ENCODE measurements around the gene TCIRG1.

Gene TCIRG1

GRCh38 chr11:68022531-68022930, 16.3 kb upstream of the TCIRG1 start:
- Mint-ChIP-seq H3K9me3 (peaks cover 0 to 12% of the 10 kb centered on the region in 2 donors), H3K27ac (no peak overlapping the region), H3K4me1 (peaks cover 13% of the 10 kb centered on the region), H3K4me3 (no peak overlapping the region), H3K27me3 (no peaks in the 10 kb centered on the region)
- ATAC-seq (no peak), DNase-seq (no peak)

GRCh38 chr11:68024508-68024907, 14.3 kb upstream of the TCIRG1 start:
- peaks cover 0 to 12% of the 10 kb centered on the region in 2 donors for H3K9me3 Mint-ChIP-seq
- no peaks in the 10 kb centered on the region for H3K27me3 Mint-ChIP-seq
- DNase-seq (no peak), ATAC-seq (no peak)
- H3K27ac Mint-ChIP-seq: no peak overlapping the region
- peaks cover 29% of the 10 kb centered on the region for H3K4me1 Mint-ChIP-seq
- H3K4me3 Mint-ChIP-seq: no peak overlapping the region

- Mint-ChIP-seq H3K9me3 (peaks cover 0 to 12% of the 10 kb centered on the region in 2 donors), H3K4me3 (no peak overlapping the region), H3K4me1 (peaks cover 35% of the 10 kb centered on the region), H3K27ac (peak overlapping the region in 1 of 2 donors; percentile 30), H3K27me3 (no peaks in the 10 kb centered on the region)
- DNase-seq (no peak), ATAC-seq (peak; percentile 44)
These were observed 13.8 kb upstream of the TCIRG1 start for GRCh38 chr11:68025047-68025446.

- Mint-ChIP-seq H3K27me3 (no peaks in the 10 kb centered on the region), H3K4me3 (peak overlapping the region in 1 of 2 donors; percentile 21), H3K4me1 (peaks cover 49% of the 10 kb centered on the region), H3K9me3 (peaks cover 0 to 12% of the 10 kb centered on the region in 2 donors), H3K27ac (no peak overlapping the region)
- ATAC-seq (no peak), DNase-seq (no peak)
These were observed 12.3 kb upstream of the TCIRG1 start for GRCh38 chr11:68026391-68027105.

- Mint-ChIP-seq H3K4me1 (peaks cover 54% of the 10 kb centered on the region), H3K4me3 (no peak overlapping the region), H3K27me3 (no peaks in the 10 kb centered on the region), H3K27ac (no peak overlapping the region), H3K9me3 (peaks cover 0 to 12% of the 10 kb centered on the region in 2 donors)
- no peak for ATAC-seq
- DNase-seq: no peak
These were observed 11.2 kb upstream of the TCIRG1 start for GRCh38 chr11:68027667-68028066.

- H3K27me3 Mint-ChIP-seq: no peaks in the 10 kb centered on the region
- H3K27ac Mint-ChIP-seq: no peak overlapping the region
- no peak for ATAC-seq
- peaks cover 54% of the 10 kb centered on the region for H3K4me1 Mint-ChIP-seq
- H3K9me3 Mint-ChIP-seq: peaks cover 0 to 12% of the 10 kb centered on the region in 2 donors
- peak overlapping the region; percentile 93 to 97 for H3K4me3 Mint-ChIP-seq
- DNase-seq: no peak
These were observed 9.9 kb upstream of the TCIRG1 start for GRCh38 chr11:68028802-68029545.

GRCh38 chr11:68030318-68031143, 8.3 kb upstream of the TCIRG1 start, which contains the start of gene NDUFS8:
Gene NDUFS8 (plus strand): TSS chr11:68030681. CDS start chr11:68032152, 1,471 bp downstream.
- peak within 1 kb of the TSS; percentile 93 to 97 for H3K4me3 Mint-ChIP-seq
- H3K27ac Mint-ChIP-seq: peak within 1 kb of the TSS; percentile 97 to 99
- ATAC-seq (peak; percentile 97), DNase-seq (peak; percentile 91 to 96)
- H3K4me1 Mint-ChIP-seq: peaks cover 50% of the 10 kb centered on the region
- H3K27me3 Mint-ChIP-seq: no peaks in the 10 kb centered on the region
- no peaks in the 10 kb centered on the region for H3K9me3 Mint-ChIP-seq

- peak; percentile 1 for ATAC-seq
- Mint-ChIP-seq H3K9me3 (no peaks in the 10 kb centered on the region), H3K27ac (peak overlapping the region; percentile 97 to 99), H3K4me1 (peaks cover 52% of the 10 kb centered on the region), H3K4me3 (peak overlapping the region; percentile 93 to 97), H3K27me3 (no peaks in the 10 kb centered on the region)
- DNase-seq: no peak
These were observed 7.7 kb upstream of the TCIRG1 start for GRCh38 chr11:68031144-68031464.

GRCh38 chr11:68032003-68032402, 6.8 kb upstream of the TCIRG1 start:
- ATAC-seq (no peak), DNase-seq (no peak)
- Mint-ChIP-seq H3K27me3 (no peaks in the 10 kb centered on the region), H3K4me1 (peaks cover 59% of the 10 kb centered on the region), H3K9me3 (no peaks in the 10 kb centered on the region), H3K4me3 (peak overlapping the region; percentile 93 to 97), H3K27ac (peak overlapping the region in 1 of 2 donors; percentile 71)

- H3K4me1 Mint-ChIP-seq: peaks cover 63% of the 10 kb centered on the region
- ATAC-seq: no peak
- H3K27ac Mint-ChIP-seq: peak overlapping the region in 1 of 2 donors; percentile 89
- H3K27me3 Mint-ChIP-seq: no peaks in the 10 kb centered on the region
- no peak overlapping the region for H3K4me3 Mint-ChIP-seq
- DNase-seq: no peak
- H3K9me3 Mint-ChIP-seq: no peaks in the 10 kb centered on the region
These were observed 5.7 kb upstream of the TCIRG1 start for GRCh38 chr11:68032997-68033707.

GRCh38 chr11:68033708-68034045, 5.1 kb upstream of the TCIRG1 start:
- peak overlapping the region; percentile 40 to 89 for H3K27ac Mint-ChIP-seq
- DNase-seq (no peak), ATAC-seq (no peak)
- no peaks in the 10 kb centered on the region for H3K27me3 Mint-ChIP-seq
- H3K9me3 Mint-ChIP-seq: no peaks in the 10 kb centered on the region
- H3K4me3 Mint-ChIP-seq: no peak overlapping the region
- peaks cover 63% of the 10 kb centered on the region for H3K4me1 Mint-ChIP-seq

GRCh38 chr11:68035266-68035876, 3.5 kb upstream of the TCIRG1 start:
- Mint-ChIP-seq H3K9me3 (no peaks in the 10 kb centered on the region), H3K4me3 (no peak overlapping the region), H3K4me1 (peaks cover 60% of the 10 kb centered on the region), H3K27me3 (no peaks in the 10 kb centered on the region), H3K27ac (peak overlapping the region in 1 of 2 donors; percentile 25)
- no peak for DNase-seq
- ATAC-seq: no peak

- no peaks in the 10 kb centered on the region for H3K9me3 Mint-ChIP-seq
- H3K4me3 Mint-ChIP-seq: no peak overlapping the region
- H3K27me3 Mint-ChIP-seq: no peaks in the 10 kb centered on the region
- ATAC-seq (no peak), DNase-seq (no peak)
- H3K4me1 Mint-ChIP-seq: peaks cover 60% of the 10 kb centered on the region
- H3K27ac Mint-ChIP-seq: peak overlapping the region in 1 of 2 donors; percentile 98
These were observed 2.6 kb upstream of the TCIRG1 start for GRCh38 chr11:68036141-68036716.

- H3K27me3 Mint-ChIP-seq: no peaks in the 10 kb centered on the region
- DNase-seq: peak; percentile 18 to 57
- peak overlapping the region; percentile 92 to 98 for H3K27ac Mint-ChIP-seq
- peaks cover 59% of the 10 kb centered on the region for H3K4me1 Mint-ChIP-seq
- H3K4me3 Mint-ChIP-seq: peak overlapping the region; percentile 65 to 66
- no peaks in the 10 kb centered on the region for H3K9me3 Mint-ChIP-seq
- peak; percentile 49 for ATAC-seq
These were observed 2.0 kb upstream of the TCIRG1 start for GRCh38 chr11:68036717-68037239.
